PFSK-1 (cell line): ENCODE data around the gene PFKFB2.

Experiments used
- FOXP2 ChIP-seq: optimal IDR thresholded peaks from 2 replicates; pipeline ENCODE3; 2011; ENCODE audit warnings: borderline replicate concordance, control low read depth, inconsistent platforms; ENCODE audit not compliant: insufficient read depth; ENCODE audit errors: extremely low read length, extremely low read depth
- POLR2AphosphoS5 ChIP-seq: IDR thresholded peaks from 2 replicates; pipeline ENCODE4 v1.6.1; 2012; ENCODE audit warnings: low read depth, mild to moderate bottlenecking, control low read depth, low read length, moderate library complexity
- SIN3A ChIP-seq: IDR thresholded peaks from 2 replicates; pipeline ENCODE4 v1.6.1; 2012; ENCODE audit warnings: mild to moderate bottlenecking, low read length, moderate library complexity, borderline replicate concordance; ENCODE audit not compliant: insufficient read depth
- TAF1 ChIP-seq: IDR thresholded peaks from 2 replicates; pipeline ENCODE4 v1.6.1; 2012; ENCODE audit warnings: low read length, control low read depth, borderline replicate concordance; ENCODE audit not compliant: insufficient read depth
- TF ChIP-seq, protein P1 (sequence below), 2 experiments: IDR thresholded peaks; 2 replicates each; pipeline versions ENCODE4 v1.6.1 to v1.8.0; 2011 to 2012; ENCODE audit warnings: low read depth in 2 of 2, low read length in 2 of 2, control low read depth in 1 of 2, inconsistent platforms in 1 of 2, mild to moderate bottlenecking in 1 of 2, moderate library complexity in 1 of 2; ENCODE audit not compliant: insufficient read depth in 1 of 2

Gene PFKFB2

DNA sequence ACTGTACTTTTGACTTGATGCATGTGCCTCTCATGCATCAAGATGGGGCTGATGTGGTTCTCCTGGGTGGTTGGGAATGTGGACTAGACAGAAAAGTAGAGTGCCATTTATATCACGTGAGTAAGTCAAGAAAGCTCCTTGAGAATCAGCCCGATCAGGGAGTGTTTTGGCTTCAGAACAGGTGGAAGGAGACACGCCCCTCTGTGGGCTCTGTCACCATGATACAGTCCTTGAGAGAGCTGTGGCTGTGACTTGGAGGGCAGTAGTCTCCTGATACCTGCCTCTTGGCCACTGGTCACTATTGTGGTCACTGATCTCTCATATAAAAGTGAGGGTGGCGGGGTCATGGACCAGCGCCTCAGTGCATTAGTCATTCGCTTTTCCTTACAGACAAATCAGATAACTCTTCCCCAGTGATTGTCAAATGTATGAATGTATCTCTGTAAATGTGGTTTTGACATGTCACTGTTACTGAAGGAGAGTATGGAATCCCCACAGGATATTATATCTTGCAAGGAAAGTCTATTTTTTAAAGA lies 26.7 kb downstream of the PFKFB2 start:
- no peak for TF ChIP-seq POLR2AphosphoS5
- no peak for TF ChIP-seq FOXP2
- TF ChIP-seq SIN3A = no peak
- TF ChIP-seq, protein P1, sequence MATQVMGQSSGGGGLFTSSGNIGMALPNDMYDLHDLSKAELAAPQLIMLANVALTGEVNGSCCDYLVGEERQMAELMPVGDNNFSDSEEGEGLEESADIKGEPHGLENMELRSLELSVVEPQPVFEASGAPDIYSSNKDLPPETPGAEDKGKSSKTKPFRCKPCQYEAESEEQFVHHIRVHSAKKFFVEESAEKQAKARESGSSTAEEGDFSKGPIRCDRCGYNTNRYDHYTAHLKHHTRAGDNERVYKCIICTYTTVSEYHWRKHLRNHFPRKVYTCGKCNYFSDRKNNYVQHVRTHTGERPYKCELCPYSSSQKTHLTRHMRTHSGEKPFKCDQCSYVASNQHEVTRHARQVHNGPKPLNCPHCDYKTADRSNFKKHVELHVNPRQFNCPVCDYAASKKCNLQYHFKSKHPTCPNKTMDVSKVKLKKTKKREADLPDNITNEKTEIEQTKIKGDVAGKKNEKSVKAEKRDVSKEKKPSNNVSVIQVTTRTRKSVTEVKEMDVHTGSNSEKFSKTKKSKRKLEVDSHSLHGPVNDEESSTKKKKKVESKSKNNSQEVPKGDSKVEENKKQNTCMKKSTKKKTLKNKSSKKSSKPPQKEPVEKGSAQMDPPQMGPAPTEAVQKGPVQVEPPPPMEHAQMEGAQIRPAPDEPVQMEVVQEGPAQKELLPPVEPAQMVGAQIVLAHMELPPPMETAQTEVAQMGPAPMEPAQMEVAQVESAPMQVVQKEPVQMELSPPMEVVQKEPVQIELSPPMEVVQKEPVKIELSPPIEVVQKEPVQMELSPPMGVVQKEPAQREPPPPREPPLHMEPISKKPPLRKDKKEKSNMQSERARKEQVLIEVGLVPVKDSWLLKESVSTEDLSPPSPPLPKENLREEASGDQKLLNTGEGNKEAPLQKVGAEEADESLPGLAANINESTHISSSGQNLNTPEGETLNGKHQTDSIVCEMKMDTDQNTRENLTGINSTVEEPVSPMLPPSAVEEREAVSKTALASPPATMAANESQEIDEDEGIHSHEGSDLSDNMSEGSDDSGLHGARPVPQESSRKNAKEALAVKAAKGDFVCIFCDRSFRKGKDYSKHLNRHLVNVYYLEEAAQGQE (IDR thresholded peaks at IDR 0.05; ENCODE audit: insufficient read depth in 1 of 2, low read depth in 2 of 2, low read length in 2 of 2) = no peak
- no peak for TF ChIP-seq TAF1

DNA sequence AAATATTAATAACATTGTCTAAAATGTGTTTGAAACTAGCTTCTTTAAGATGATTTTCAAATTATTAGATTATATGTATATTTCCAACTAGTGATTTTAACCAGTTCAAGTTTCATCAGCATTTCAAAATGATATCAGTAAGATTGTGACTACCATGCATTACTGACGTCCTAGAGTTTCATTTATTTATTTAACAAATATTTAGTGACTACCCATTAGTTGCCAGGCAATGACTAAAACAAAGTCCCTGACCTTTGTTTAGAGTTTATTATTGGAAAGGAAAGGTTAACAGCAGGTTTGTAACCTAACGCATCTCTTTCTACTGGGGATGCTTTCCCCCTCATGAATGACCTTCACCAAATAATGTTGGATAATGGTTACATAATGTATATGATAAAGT lies 28.0 kb downstream of the PFKFB2 start:
- TF ChIP-seq FOXP2 (no peak), SIN3A (no peak), TAF1 (no peak), POLR2AphosphoS5 (no peak)
- TF ChIP-seq, protein P1 (IDR thresholded peaks at IDR 0.05; ENCODE audit: insufficient read depth in 1 of 2, low read depth in 2 of 2, low read length in 2 of 2) = no peak

DNA sequence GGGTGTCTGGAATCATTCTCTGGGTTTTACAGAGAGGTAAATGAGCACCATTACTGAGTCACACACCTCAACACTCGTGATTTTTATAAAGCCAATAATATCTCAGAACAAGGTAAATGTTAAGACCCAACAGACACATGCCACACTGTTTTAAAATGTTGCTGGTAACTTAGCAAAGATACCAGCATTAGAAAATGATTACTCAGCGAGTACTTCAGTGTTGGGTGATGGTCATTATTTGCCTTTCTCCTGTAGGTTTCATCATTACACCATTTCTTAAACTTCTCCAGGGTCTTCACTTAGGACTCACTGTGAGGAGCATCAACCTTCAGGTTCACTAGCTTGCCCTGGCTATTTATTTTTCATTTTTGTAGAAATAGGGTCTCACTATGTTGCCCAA lies 28.7 kb downstream of the PFKFB2 start:
- TF ChIP-seq FOXP2 (no peak), SIN3A (no peak), POLR2AphosphoS5 (no peak), TAF1 (no peak)
- TF ChIP-seq, protein P1 (IDR thresholded peaks at IDR 0.05; ENCODE audit: insufficient read depth in 1 of 2, low read depth in 2 of 2, low read length in 2 of 2) = no peak

DNA sequence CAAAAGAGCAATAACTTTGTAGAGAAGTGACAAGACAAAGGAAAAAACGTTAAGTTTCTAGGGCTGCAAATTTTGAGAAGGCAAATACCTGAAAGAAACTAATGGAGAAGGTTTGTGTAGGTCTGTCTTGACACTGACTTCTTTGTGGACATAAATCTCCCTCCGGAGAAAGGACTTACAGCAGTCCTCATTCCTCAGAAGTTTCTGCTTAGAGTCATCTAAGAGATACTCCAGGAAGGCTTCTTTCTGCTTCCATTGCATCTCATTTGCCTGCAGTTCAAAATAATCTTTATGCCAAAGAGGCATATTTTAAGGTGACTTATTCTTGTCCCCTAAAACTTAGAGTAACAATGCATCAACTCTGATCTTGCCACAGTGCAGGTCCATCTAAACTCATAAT lies 31.2 kb downstream of the PFKFB2 start:
- TF ChIP-seq TAF1 = no peak
- TF ChIP-seq FOXP2 = no peak
- no peak for TF ChIP-seq POLR2AphosphoS5

DNA sequence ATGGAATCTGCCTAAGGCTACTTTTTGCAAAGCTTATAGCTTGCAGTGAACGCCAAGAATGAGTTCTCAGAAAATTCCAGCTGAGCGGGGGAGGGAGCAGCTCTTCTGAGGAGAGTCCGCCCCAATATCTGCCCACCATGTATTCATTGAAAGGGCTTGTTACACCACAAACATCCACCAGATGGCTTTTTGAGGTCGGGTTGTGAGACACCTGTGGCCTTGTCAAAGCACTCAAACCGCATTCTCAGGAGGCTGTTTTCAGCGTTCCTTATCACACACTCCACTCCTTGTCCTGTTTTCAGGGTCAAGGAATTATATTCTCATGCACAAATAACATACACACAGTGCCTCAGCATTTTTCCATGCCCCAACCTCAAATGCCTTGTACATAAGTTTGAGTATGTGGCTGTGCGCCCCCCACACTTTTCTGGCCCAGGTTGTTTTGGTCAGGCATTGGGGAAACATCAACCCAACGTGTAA lies 31.7 kb downstream of the PFKFB2 start:
- TF ChIP-seq FOXP2 = no peak
- TF ChIP-seq, protein P1 (IDR thresholded peaks at IDR 0.05; ENCODE audit: insufficient read depth in 1 of 2, low read depth in 2 of 2, low read length in 2 of 2) = no peak
- no peak for TF ChIP-seq SIN3A
- TF ChIP-seq TAF1 = no peak
- TF ChIP-seq POLR2AphosphoS5 = no peak
